Astrocyte (in vitro differentiated cells and primary cell): Measurements from ENCODE around the gene ALDOA. TPM values are rescaled to one million over a fixed set of nuclear protein-coding genes. Genes with fewer than 3 reads are reported as not detected.

Experiments
- DNase-seq: peaks from one replicate; pipeline ENCODE4 v3.0.0-alpha.2; 2010; ENCODE audit warnings: low read depth
- FAIRE-seq: peaks from 2 replicates; lab custom pipeline; 2011; peaks lifted over from hg19 to GRCh38; lab: Jason Lieb, UNC
- H2AFZ ChIP-seq: 2 replicates; pipeline ENCODE4 v1.6.0; 2012; ENCODE audit warnings: low read depth, low read length, inconsistent platforms
- H3K27ac ChIP-seq: 2 replicates; pipeline ENCODE4 v1.5.1; 2011; ENCODE audit warnings: low read depth, low read length, inconsistent platforms
- H3K27me3 ChIP-seq: 2 replicates; pipeline ENCODE4 v1.6.0; 2011; ENCODE audit warnings: low read length, inconsistent platforms; ENCODE audit not compliant: insufficient read depth
- H3K36me3 ChIP-seq: 2 replicates; pipeline ENCODE4 v1.5.1; 2011; ENCODE audit warnings: low read length, inconsistent platforms; ENCODE audit not compliant: insufficient read depth
- H3K4me1 ChIP-seq: 2 replicates; pipeline ENCODE4 v1.5.1; 2011; ENCODE audit warnings: low read length, inconsistent platforms; ENCODE audit not compliant: insufficient read depth
- H3K4me2 ChIP-seq: 2 replicates; pipeline ENCODE4 v1.6.0; 2012; ENCODE audit warnings: low read length, inconsistent platforms
- H3K4me3 ChIP-seq: 2 replicates; pipeline ENCODE4 v1.5.1; 2011; ENCODE audit warnings: low read depth, mild to moderate bottlenecking, low read length, inconsistent platforms; ENCODE audit not compliant: insufficient read depth
- H3K79me2 ChIP-seq: 2 replicates; pipeline ENCODE4 v1.6.0; 2012; ENCODE audit warnings: mild to moderate bottlenecking, low read length, inconsistent platforms; ENCODE audit not compliant: insufficient read depth
- H3K9ac ChIP-seq: 2 replicates; pipeline ENCODE4 v1.6.0; 2012; ENCODE audit warnings: mild to moderate bottlenecking, low read length, inconsistent platforms
- H3K9me3 ChIP-seq: 2 replicates; pipeline ENCODE4 v1.5.1; 2012; ENCODE audit warnings: low read depth, mild to moderate bottlenecking, low read length, inconsistent platforms; ENCODE audit not compliant: insufficient read depth
- H4K20me1 ChIP-seq: 2 replicates; pipeline ENCODE4 v1.6.0; 2012; ENCODE audit warnings: low read length, inconsistent platforms; ENCODE audit not compliant: insufficient read depth
- H3K27ac Mint-ChIP-seq: one replicate; pipeline ENCODE4 v1.8.0; 2021; ENCODE audit warnings: mild to moderate bottlenecking, mixed read lengths; ENCODE audit not compliant: unreplicated experiment
- H3K27me3 Mint-ChIP-seq: one replicate; pipeline ENCODE4 v1.8.0; 2021; ENCODE audit warnings: low read depth, mixed read lengths; ENCODE audit not compliant: unreplicated experiment
- H3K36me3 Mint-ChIP-seq: one replicate; pipeline ENCODE4 v1.8.0; 2021; ENCODE audit warnings: low read depth, mixed read lengths; ENCODE audit not compliant: unreplicated experiment
- H3K4me1 Mint-ChIP-seq: one replicate; pipeline ENCODE4 v1.8.0; 2021; ENCODE audit warnings: low read depth, mixed read lengths; ENCODE audit not compliant: unreplicated experiment
- H3K4me3 Mint-ChIP-seq: one replicate; pipeline ENCODE4 v1.8.0; 2021; ENCODE audit warnings: mild to moderate bottlenecking, moderate library complexity, mixed read lengths; ENCODE audit not compliant: unreplicated experiment
- H3K9me3 Mint-ChIP-seq: one replicate; pipeline ENCODE4 v1.8.0; 2021; ENCODE audit warnings: mild to moderate bottlenecking, mixed read lengths; ENCODE audit not compliant: unreplicated experiment
- EZH2 ChIP-seq: IDR thresholded peaks from 2 replicates; pipeline ENCODE4 v1.6.1; 2012; ENCODE audit warnings: mild to moderate bottlenecking, low read length, inconsistent platforms; ENCODE audit not compliant: insufficient read depth
- total RNA-seq: library from RNA; stranded (reverse); gene quantifications from 2 replicates; pipeline ENCODE4 v1.2.1, GENCODE V29; 2021
- TF ChIP-seq, protein P1 (sequence below): IDR thresholded peaks from 2 replicates; pipeline ENCODE4 v1.5.1; 2011; ENCODE audit warnings: low read depth, mild to moderate bottlenecking, inconsistent platforms, low read length, moderate library complexity; ENCODE audit not compliant: insufficient read depth

The ALDOA gene
- total RNA-seq, 1 donor from 2014 or later: 1,795 TPM

- TF ChIP-seq, protein P1, sequence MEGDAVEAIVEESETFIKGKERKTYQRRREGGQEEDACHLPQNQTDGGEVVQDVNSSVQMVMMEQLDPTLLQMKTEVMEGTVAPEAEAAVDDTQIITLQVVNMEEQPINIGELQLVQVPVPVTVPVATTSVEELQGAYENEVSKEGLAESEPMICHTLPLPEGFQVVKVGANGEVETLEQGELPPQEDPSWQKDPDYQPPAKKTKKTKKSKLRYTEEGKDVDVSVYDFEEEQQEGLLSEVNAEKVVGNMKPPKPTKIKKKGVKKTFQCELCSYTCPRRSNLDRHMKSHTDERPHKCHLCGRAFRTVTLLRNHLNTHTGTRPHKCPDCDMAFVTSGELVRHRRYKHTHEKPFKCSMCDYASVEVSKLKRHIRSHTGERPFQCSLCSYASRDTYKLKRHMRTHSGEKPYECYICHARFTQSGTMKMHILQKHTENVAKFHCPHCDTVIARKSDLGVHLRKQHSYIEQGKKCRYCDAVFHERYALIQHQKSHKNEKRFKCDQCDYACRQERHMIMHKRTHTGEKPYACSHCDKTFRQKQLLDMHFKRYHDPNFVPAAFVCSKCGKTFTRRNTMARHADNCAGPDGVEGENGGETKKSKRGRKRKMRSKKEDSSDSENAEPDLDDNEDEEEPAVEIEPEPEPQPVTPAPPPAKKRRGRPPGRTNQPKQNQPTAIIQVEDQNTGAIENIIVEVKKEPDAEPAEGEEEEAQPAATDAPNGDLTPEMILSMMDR: no peak
- peak; percentile 61 for TF ChIP-seq EZH2
- Histone ChIP-seq H3K9me3 (no peaks in the 10 kb centered on the region), H4K20me1 (peaks cover 8% of the 10 kb centered on the region), H3K4me2 (no peak overlapping the region), H3K36me3 (no peaks in the 10 kb centered on the region), H3K4me3 (no peak overlapping the region), H3K9ac (no peak overlapping the region), H3K79me2 (no peaks in the 10 kb centered on the region), H3K4me1 (peaks cover 5% of the 10 kb centered on the region), H3K27ac (no peak overlapping the region), H2AFZ (no peak overlapping the region), H3K27me3 (peaks cover 35% of the 10 kb centered on the region)
- H3K4me1 Mint-ChIP-seq: peaks cover 4% of the 10 kb centered on the region
- peaks cover 53% of the 10 kb centered on the region for H3K27me3 Mint-ChIP-seq
- H3K9me3 Mint-ChIP-seq: peaks cover 3% of the 10 kb centered on the region
- FAIRE-seq (no peak), DNase-seq (no peak)
- H3K36me3 Mint-ChIP-seq: no peaks in the 10 kb centered on the region
- no peak overlapping the region for H3K4me3 Mint-ChIP-seq
- no peak overlapping the region for H3K27ac Mint-ChIP-seq
Measured at GRCh38 chr16:30030011-30030685, 35.4 kb upstream of the ALDOA start.

GRCh38 chr16:30030841-30031413, 34.6 kb upstream of the ALDOA start, which contains the start of gene TLCD3B:
Gene TLCD3B, minus strand, starts transcription at chr16:30031271. Its CDS starts 744 bp downstream, at chr16:30030527.
- H3K27ac Mint-ChIP-seq: no peak within 1 kb of the TSS
- no peaks in the 10 kb centered on the region for H3K36me3 ChIP-seq
- H3K27me3 Mint-ChIP-seq: peaks cover 53% of the 10 kb centered on the region
- H4K20me1 ChIP-seq: peaks cover 8% of the 10 kb centered on the region
- H3K27ac ChIP-seq: no peak within 1 kb of the TSS
- H3K9ac ChIP-seq: no peak within 1 kb of the TSS
- H3K4me2 ChIP-seq: peak within 1 kb of the TSS; percentile 67
- H3K4me1 ChIP-seq: peaks cover 5% of the 10 kb centered on the region
- no peaks in the 10 kb centered on the region for H3K36me3 Mint-ChIP-seq
- TF ChIP-seq EZH2: no peak
- TF ChIP-seq, protein P1: no peak
- no peak for FAIRE-seq
- H3K9me3 Mint-ChIP-seq: peaks cover 3% of the 10 kb centered on the region
- H3K9me3 ChIP-seq: no peaks in the 10 kb centered on the region
- H3K27me3 ChIP-seq: peaks cover 35% of the 10 kb centered on the region
- H3K4me3 ChIP-seq: no peak within 1 kb of the TSS
- peaks cover 4% of the 10 kb centered on the region for H3K4me1 Mint-ChIP-seq
- DNase-seq: no peak
- no peaks in the 10 kb centered on the region for H3K79me2 ChIP-seq
- no peak within 1 kb of the TSS for H2AFZ ChIP-seq
- H3K4me3 Mint-ChIP-seq: peak within 1 kb of the TSS; percentile 70

- no peak overlapping the region for H3K4me3 ChIP-seq
- no peaks in the 10 kb centered on the region for H3K36me3 ChIP-seq
- H2AFZ ChIP-seq: no peak overlapping the region
- H3K27me3 ChIP-seq: peaks cover 35% of the 10 kb centered on the region
- no peaks in the 10 kb centered on the region for H3K79me2 ChIP-seq
- peaks cover 2% of the 10 kb centered on the region for H3K36me3 Mint-ChIP-seq
- H3K4me1 Mint-ChIP-seq: peaks cover 4% of the 10 kb centered on the region
- H3K27ac ChIP-seq: no peak overlapping the region
- H3K27ac Mint-ChIP-seq: no peak overlapping the region
- H3K9me3 Mint-ChIP-seq: peaks cover 3% of the 10 kb centered on the region
- peaks cover 58% of the 10 kb centered on the region for H3K27me3 Mint-ChIP-seq
- no peak overlapping the region for H3K9ac ChIP-seq
- DNase-seq: no peak
- H4K20me1 ChIP-seq: peaks cover 8% of the 10 kb centered on the region
- FAIRE-seq: no peak
- no peak overlapping the region for H3K4me3 Mint-ChIP-seq
- H3K4me1 ChIP-seq: peaks cover 5% of the 10 kb centered on the region
- H3K9me3 ChIP-seq: no peaks in the 10 kb centered on the region
- TF ChIP-seq, protein P1: no peak
- TF ChIP-seq EZH2: no peak
- H3K4me2 ChIP-seq: peak overlapping the region; percentile 67
Measured at GRCh38 chr16:30031477-30031918, 34.1 kb upstream of the ALDOA start.
